ENCODE results near the gene AP5B1. TPM values are rescaled to one million over a fixed set of nuclear protein-coding genes. Genes with fewer than 3 reads are reported as not detected.
A peak's percentile ranks its signal among the peaks of the same experiment; 100 is the strongest.

The AP5B1 gene
- total and polyA plus RNA-seq, 9 of the 15 experiments (the other 6 are each of a cell fraction or from before 2014, with no cell fraction given), result 0.51 to 24.2 (median 5.1) TPM

DNA sequence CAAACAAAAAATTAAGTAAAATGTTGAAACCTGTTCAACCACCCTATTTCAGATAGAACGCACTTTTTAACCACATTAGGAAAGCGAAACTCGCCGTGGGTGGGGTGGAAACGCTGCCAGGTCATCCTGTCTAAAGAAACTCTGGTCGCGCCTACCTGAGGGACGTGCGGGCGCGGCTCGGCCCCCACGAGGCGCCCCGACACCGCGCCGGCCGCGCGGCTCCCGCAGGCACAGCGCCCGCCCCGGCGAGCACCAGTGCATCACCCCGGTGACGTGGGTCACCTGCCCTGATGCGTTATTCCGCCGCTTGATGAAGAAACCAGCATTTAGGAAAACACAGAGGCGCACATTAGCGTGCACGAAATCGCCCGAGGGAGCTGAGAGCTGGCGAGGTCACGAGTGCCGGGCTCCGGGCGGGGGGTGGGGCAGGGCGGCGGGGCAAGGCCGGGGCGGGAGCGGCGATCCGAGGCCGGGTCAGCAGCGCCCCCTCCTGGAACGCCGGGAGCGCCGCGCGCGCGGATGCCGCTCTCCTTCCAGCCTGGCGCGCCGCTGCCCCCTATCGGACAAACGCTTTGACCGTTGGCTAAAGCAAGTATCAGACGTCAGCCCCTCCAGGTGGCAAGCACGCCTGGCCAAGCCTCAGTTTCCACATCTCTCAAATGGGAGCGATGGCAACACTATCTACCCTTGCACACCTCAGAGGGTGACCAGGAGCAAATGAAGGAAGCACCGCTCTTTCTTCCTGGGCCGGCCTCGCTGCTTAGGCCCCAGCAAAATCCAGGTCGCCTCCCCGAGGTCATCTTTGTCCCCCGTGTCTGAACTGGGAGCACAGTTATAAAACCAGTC lies 37.3 kb upstream of the AP5B1 start (continued):
- TF ChIP-seq PBX2 (CRISPR knock-in tag; IDR thresholded peaks at IDR 0.05; ENCODE audit: low read depth) (no peak), PBX2 (tag; conservative IDR thresholded peaks at IDR 0.05; ENCODE audit: low read depth) (no peak), RBBP5 (IDR thresholded peaks at IDR 0.05; ENCODE audit: borderline replicate concordance, insufficient read depth, low read length, poor library complexity, severe bottlenecking) (peak; percentile 59), HDGF (IDR thresholded peaks at IDR 0.05) (no peak), MYC (IDR thresholded peaks at IDR 0.05; ENCODE audit: low read depth, low read length) (peak; percentile 56), MYC (CRISPR knock-in tag; IDR thresholded peaks at IDR 0.05; ENCODE audit: borderline replicate concordance, low read depth) (no peak), NRF1 (conservative IDR thresholded peaks at IDR 0.05 in 1 of 2, IDR thresholded peaks at IDR 0.05 in 1 of 2) (no peak), SRSF3 (IDR thresholded peaks at IDR 0.05; ENCODE audit: insufficient read depth, low read length) (no peak), TEAD1 (CRISPR knock-in tag; IDR thresholded peaks at IDR 0.05) (peak in 1 of 2 experiments; percentile 63; a peak in 1 of 4 replicates), CREM (IDR thresholded peaks at IDR 0.05; ENCODE audit: low read depth) (peak; percentile 76), TSHZ1 (CRISPR knock-in tag; IDR thresholded peaks at IDR 0.05) (no peak), SIN3A (IDR thresholded peaks at IDR 0.05; ENCODE audit: borderline replicate concordance in 2 of 2, control insufficient read depth in 1 of 2, low read depth in 2 of 2, low read length in 2 of 2) (peak in 1 of 2 experiments; percentile 67; a peak in 1 of 4 replicates)
- TF ChIP-seq, protein P1, sequence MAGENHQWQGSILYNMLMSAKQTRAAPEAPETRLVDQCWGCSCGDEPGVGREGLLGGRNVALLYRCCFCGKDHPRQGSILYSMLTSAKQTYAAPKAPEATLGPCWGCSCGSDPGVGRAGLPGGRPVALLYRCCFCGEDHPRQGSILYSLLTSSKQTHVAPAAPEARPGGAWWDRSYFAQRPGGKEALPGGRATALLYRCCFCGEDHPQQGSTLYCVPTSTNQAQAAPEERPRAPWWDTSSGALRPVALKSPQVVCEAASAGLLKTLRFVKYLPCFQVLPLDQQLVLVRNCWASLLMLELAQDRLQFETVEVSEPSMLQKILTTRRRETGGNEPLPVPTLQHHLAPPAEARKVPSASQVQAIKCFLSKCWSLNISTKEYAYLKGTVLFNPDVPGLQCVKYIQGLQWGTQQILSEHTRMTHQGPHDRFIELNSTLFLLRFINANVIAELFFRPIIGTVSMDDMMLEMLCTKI (IDR thresholded peaks at IDR 0.05; ENCODE audit: partially characterized antibody), result no peak
- TF ChIP-seq, protein P2, sequence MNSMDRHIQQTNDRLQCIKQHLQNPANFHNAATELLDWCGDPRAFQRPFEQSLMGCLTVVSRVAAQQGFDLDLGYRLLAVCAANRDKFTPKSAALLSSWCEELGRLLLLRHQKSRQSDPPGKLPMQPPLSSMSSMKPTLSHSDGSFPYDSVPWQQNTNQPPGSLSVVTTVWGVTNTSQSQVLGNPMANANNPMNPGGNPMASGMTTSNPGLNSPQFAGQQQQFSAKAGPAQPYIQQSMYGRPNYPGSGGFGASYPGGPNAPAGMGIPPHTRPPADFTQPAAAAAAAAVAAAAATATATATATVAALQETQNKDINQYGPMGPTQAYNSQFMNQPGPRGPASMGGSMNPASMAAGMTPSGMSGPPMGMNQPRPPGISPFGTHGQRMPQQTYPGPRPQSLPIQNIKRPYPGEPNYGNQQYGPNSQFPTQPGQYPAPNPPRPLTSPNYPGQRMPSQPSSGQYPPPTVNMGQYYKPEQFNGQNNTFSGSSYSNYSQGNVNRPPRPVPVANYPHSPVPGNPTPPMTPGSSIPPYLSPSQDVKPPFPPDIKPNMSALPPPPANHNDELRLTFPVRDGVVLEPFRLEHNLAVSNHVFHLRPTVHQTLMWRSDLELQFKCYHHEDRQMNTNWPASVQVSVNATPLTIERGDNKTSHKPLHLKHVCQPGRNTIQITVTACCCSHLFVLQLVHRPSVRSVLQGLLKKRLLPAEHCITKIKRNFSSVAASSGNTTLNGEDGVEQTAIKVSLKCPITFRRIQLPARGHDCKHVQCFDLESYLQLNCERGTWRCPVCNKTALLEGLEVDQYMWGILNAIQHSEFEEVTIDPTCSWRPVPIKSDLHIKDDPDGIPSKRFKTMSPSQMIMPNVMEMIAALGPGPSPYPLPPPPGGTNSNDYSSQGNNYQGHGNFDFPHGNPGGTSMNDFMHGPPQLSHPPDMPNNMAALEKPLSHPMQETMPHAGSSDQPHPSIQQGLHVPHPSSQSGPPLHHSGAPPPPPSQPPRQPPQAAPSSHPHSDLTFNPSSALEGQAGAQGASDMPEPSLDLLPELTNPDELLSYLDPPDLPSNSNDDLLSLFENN (IDR thresholded peaks at IDR 0.05; ENCODE audit: low read depth in 2 of 2, low read length in 2 of 2), result no peak
